Heart right ventricle (tissue), 16 donors: Measurements from ENCODE around the gene PREPL. TPM values are rescaled to one million over a fixed set of nuclear protein-coding genes. Genes with fewer than 3 reads are reported as not detected.

Source experiments
- ATAC-seq, 8 donors: fragments of 200-7000 bp; cut with Tn5 transposase; one replicate each; pipeline ENCODE4 v1.9.1; 2020; ENCODE audit warnings: mild to moderate bottlenecking in 8 of 8, moderate library complexity in 8 of 8, moderate number of reproducible peaks in 1 of 8
- DNase-seq, 2 donors: peaks; one replicate each; pipeline ENCODE4 v3.0.0-alpha.2; 2020
- H3K27ac ChIP-seq, 10 donors: fragments of 200-600 bp; sonication (generic) in 2 of 10; one replicate each; pipeline versions ENCODE4 v1.5.0 to v1.8.0; 2020 to 2022; ENCODE audit warnings: mild to moderate bottlenecking in 3 of 10
- H3K27me3 ChIP-seq, 7 donors: fragments of 200-600 bp; one replicate each; pipeline ENCODE4 v1.8.0; 2021 to 2022; ENCODE audit warnings: mild to moderate bottlenecking in 2 of 7
- H3K36me3 ChIP-seq, 9 donors: fragments of 200-600 bp; sonication (generic) in 1 of 9; one replicate each; pipeline versions ENCODE4 v1.5.0 to v1.8.0; 2020 to 2022; ENCODE audit warnings: mild to moderate bottlenecking in 2 of 9
- H3K4me1 ChIP-seq, 9 donors: fragments of 200-600 bp; sonication (generic) in 1 of 9; one replicate each; pipeline versions ENCODE4 v1.5.0 to v1.8.0; 2020 to 2022; ENCODE audit warnings: mild to moderate bottlenecking in 4 of 9
- H3K4me3 ChIP-seq, 10 donors: fragments of 200-600 bp; sonication (generic) in 2 of 10; one replicate each; pipeline versions ENCODE4 v1.5.0 to v1.8.0; 2020 to 2022; ENCODE audit warnings: mild to moderate bottlenecking in 7 of 10, moderate library complexity in 2 of 10
- H3K9me3 ChIP-seq, 11 donors: fragments of 200-600 bp in 10 of 11; sonication (generic) in 2 of 11; one replicate each; pipeline versions ENCODE4 v1.5.0 to v1.8.0; 2013 to 2022; ENCODE audit warnings: mild to moderate bottlenecking in 2 of 11, control low read depth in 1 of 11, moderate library complexity in 1 of 11
- CTCF ChIP-seq, 9 donors: fragments of 200-600 bp; sonication (generic) in 2 of 9; IDR thresholded peaks; one replicate each; pipeline versions ENCODE4 v1.5.0 to v1.8.0; 2021 to 2022; ENCODE audit warnings: antibody characterized with exemption in 9 of 9, mild to moderate bottlenecking in 5 of 9, moderate library complexity in 1 of 9
- WGBS, 2 donors: extraction: QIAGEN DNeasy Blood & Tissue Kit; methylation state at CpG; one replicate each; pipeline ENCODE4 v1.1.7; 2013; ENCODE audit warnings: inconsistent platforms in 1 of 2; 5-methylcytosine and 5-hydroxymethylcytosine counted together
- intact Hi-C, 10 donors: fragments of 100-400 bp; cut with DNase I; formaldehyde crosslinking; loops; one replicate each; pipeline versions ENCODE4 v1.11.1 to v1.14.2; 2022
- polyA plus RNA-seq, 2 donors: library from polyadenylated mRNA; stranded (reverse); fragments of 200-250 nt; gene quantifications; one replicate each; pipeline ENCODE4 v1.2.3, GENCODE V29; 2013
- total RNA-seq, 10 donors: library from RNA; stranded (reverse); fragmentation: NEBNext Ultra II Directional in 3 of 10; extraction: Animal tissue kit (Norgen Biotek cat#: 25700) in 3 of 10; gene quantifications; one replicate each; pipeline versions ENCODE4 v1.2.1 to v1.2.4, GENCODE V29; 2021 to 2023
- donor health status: Arrhythmogenic right ventricular cardiomyopathy.
- donor health status: ischemic (EF 13 %, LVEDD 7.1; RV severe dilation, severe dysfunction).
- donor health status: healthy with polysubstance abuse.
- donor health status: DM: no; HTN: yes; CAD: no.
- donor health status: DM: no; HTN: no; CAD: no.
- donor health status: ischemic (EF 25% LVEDD 6.9; RV normal size, moderate dysfunction).
- donor health status: ischemic (EF 25% LVEDD 5.7; RV mildly dilated, moderate dysfunction).
- donor health status: healthy.
- donor health status: DM: yes; HTN: yes; CAD: no.
- donor health status: Ischemic cardiomyopathy.
- donor health status: ischemic (EF 35%, LVEDD 5.7; RV mildly dilated, moderate dysfunction).
- donor health status: nonischemic (EF 11% LVEDD 7.7; RV severe dilation, severe dysfunction).
- donor health status: DM: yes; HTN: yes; CAD: no.
- donor health status: PGD.
- donor health status: ischemic (EF 29% LVEDD 5.4; RV normal size, mild dysfunction).
- donor health status: nonischemic (EF 23%, LVEDD 6.1; RV moderate dilation, normal function).

The PREPL gene
- total and polyA plus RNA-seq, 12 donors, result 8.5 to 132 (median 90.9) TPM

- intact Hi-C loops, result loop anchor here in 1 of 10 donors (10.0 kb wide), 1 partner anchor 1613 kb away; no protein-coding TSS in a partner anchor
- no peak for DNase-seq
- H3K36me3 ChIP-seq, result no peaks in the 10 kb centered on the region
- WGBS, 2 donors, result 95% methylated on average over 3 of the region's 3 CpGs
- TF ChIP-seq CTCF (IDR thresholded peaks at IDR 0.05), result no peak
- no peaks in the 10 kb centered on the region for H3K27me3 ChIP-seq
- H3K4me1 ChIP-seq, result no peaks in the 10 kb centered on the region
- ATAC-seq, result no peak
- no peak overlapping the region for H3K27ac ChIP-seq
- no peak overlapping the region for H3K4me3 ChIP-seq
- peaks cover 0 to 14% (median 0%) of the 10 kb centered on the region in 11 donors for H3K9me3 ChIP-seq
Observed at GRCh38 chr2:44372246-44372645, 11.0 kb upstream of the PREPL start.

GRCh38 chr2:44371445-44371844 lies 10.2 kb upstream of the PREPL start:
- H3K27ac ChIP-seq, result no peak overlapping the region
- no peak for TF ChIP-seq CTCF (IDR thresholded peaks at IDR 0.05)
- intact Hi-C loops, result loop anchor here in 1 of 10 donors (10.0 kb wide), 1 partner anchor 1613 kb away; no protein-coding TSS in a partner anchor
- ATAC-seq, result no peak
- H3K4me3 ChIP-seq, result no peak overlapping the region
- peaks cover 0 to 14% (median 0%) of the 10 kb centered on the region in 11 donors for H3K9me3 ChIP-seq
- no peaks in the 10 kb centered on the region for H3K27me3 ChIP-seq
- no peak for DNase-seq
- no peaks in the 10 kb centered on the region for H3K36me3 ChIP-seq
- no peaks in the 10 kb centered on the region for H3K4me1 ChIP-seq

- no peak for ATAC-seq
- H3K27ac ChIP-seq, result no peak overlapping the region
- H3K36me3 ChIP-seq, result no peaks in the 10 kb centered on the region
- no peak for DNase-seq
- intact Hi-C loops, result loop anchor here in 3 of 10 donors (10.0 kb wide), 2 partner anchors 205 to 375 kb away; partner anchors contain the start of genes PPM1B (in 2 of the 3) and LRPPRC (in 1 of the 3)
- H3K27me3 ChIP-seq, result no peaks in the 10 kb centered on the region
- no peaks in the 10 kb centered on the region for H3K4me1 ChIP-seq
- no peak overlapping the region for H3K4me3 ChIP-seq
- H3K9me3 ChIP-seq, result peaks cover 0 to 14% (median 0%) of the 10 kb centered on the region in 11 donors
- no peak for TF ChIP-seq CTCF (IDR thresholded peaks at IDR 0.05)
Observed at GRCh38 chr2:44369392-44369791, 8.1 kb upstream of the PREPL start.

DNA sequence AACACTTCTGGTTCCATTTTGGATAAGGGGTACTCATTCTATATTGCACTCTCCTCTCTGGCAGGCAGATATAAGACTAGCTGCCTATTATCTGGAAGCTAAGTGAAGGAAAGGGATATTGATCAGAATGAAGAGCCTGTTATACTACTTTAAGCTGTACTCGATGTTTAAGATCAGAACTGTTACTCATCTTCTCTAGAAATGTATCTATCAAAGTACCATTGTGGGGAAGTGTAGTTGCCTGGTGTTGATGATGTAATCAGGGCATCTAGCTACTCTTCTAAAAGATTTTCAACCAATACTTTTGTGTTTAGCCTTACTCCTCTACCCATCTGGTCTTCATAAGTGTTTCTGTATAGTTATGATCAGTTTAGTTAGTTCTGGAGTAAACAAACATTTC lies 6.3 kb upstream of the PREPL start:
- 90 to 94% methylated on average over 1 of the region's 1 CpG for WGBS, 2 donors
- H3K4me3 ChIP-seq, result no peak overlapping the region
- TF ChIP-seq CTCF (IDR thresholded peaks at IDR 0.05), result no peak
- no peaks in the 10 kb centered on the region for H3K27me3 ChIP-seq
- peaks cover 0 to 14% (median 0%) of the 10 kb centered on the region in 11 donors for H3K9me3 ChIP-seq
- H3K36me3 ChIP-seq, result no peaks in the 10 kb centered on the region
- H3K27ac ChIP-seq, result no peak overlapping the region
- peaks cover 0 to 5% (median 0%) of the 10 kb centered on the region in 9 donors for H3K4me1 ChIP-seq
- intact Hi-C loops, result loop anchor here in 3 of 10 donors (10.0 kb wide), 2 partner anchors 203 to 373 kb away; partner anchors contain the start of genes PPM1B (in 2 of the 3) and LRPPRC (in 1 of the 3)
- no peak for ATAC-seq
- DNase-seq, result no peak
